Stimulated activated CD8-positive, alpha-beta memory T cell treated with anti-CD3 and anti-CD28 coated beads, Interleukin-7, amount 100 ng/mL, for 4 hours (primary cell): ENCODE measurements around the gene OR10A2.
"Not testable (repeated sequence)": the region's sequence is repeated elsewhere in the genome, so short reads cannot be mapped to it uniquely, and the experiment has no call there.

Experiments
- DNase-seq, 2 donors: peaks; one replicate each; pipeline ENCODE4 v3.0.0-alpha.2; 2020; ENCODE audit warnings: low read depth in 2 of 2

The OR10A2 gene

DNA sequence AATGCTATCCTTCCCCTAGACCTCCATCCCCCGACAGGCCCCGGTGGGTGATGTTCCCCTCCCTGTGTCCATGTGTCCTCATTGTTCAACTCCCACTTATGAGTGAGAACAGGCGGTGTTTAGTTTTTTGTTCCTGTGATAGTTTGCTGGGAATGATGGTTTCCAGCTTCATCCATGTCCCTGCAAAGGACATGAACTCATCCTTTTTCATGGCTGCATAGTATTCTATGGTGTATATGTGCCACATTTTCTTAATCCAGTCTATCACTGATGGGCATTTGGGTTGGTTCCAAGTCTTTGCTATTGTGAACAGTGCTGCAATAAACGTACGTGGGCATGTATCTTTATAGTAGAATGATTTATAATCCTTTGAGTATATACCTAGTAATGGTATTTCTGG lies 24.9 kb downstream of the OR10A2 start:
- not testable (repeated sequence) for DNase-seq

DNA sequence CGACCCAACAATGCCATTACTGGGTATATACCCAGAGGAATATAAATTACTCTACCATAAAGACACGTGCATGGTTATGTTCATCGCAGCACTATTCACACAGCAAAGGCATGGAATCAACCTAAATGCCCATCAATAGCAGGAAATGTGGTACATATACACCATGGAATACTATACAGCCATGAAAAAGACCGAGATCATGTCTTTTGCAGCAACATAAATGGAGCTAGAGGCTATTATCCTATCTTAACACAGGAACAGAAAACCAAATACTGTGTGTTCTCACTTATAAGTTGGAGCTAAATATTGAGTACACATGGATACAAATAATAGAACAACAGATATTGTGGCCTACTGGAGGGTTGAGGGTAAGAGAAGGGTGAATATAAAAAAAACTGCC lies 26.0 kb downstream of the OR10A2 start:
- no peak for DNase-seq

DNA sequence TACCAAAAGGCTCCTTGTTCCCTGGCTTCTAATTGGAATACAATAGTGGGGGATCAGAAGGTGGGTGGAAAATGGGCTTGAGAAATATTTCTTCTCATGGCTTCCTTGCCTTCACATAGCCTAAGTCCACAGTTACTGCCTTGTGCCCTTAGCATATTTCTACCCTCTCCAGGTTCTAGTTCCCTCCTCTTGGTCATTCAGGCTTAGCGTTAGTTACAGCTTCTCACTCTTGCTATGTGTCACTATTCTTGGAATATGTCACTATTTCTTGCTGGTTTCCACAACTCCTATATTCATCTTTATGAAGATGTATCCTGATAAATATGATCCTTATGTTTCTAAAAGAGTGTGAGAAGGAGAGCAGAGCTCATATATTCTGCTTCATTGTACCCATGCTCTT lies 27.0 kb downstream of the OR10A2 start:
- no peak for DNase-seq

DNA sequence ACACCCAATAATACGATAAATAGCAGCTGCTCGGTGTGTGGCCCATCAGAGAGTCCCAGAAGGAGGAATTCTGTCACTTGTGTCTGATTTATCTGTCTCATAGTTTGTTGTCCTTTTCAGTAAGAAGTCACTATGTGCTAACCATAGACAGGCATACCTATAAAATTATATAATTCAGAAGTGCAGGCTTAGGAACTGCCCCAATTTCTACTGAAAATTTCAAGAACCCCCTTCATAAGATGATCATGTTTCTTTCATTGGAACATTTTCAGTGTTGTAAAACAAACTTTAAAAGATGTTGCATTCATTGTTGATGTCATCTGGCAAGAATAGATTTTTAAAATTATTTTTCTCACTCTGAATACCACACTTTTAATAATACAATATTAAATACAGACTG lies 29.5 kb downstream of the OR10A2 start, which contains the start of gene OR2D2:
Gene OR2D2, minus strand, starts transcription at position 101 of the 400 bp plus-strand sequence. Its CDS starts 0 bp downstream, at position 101.
- DNase-seq: no peak

- no peak for DNase-seq
Measured at GRCh38 chr11:6894097-6894496, 31.2 kb downstream of the OR10A2 start.

DNA sequence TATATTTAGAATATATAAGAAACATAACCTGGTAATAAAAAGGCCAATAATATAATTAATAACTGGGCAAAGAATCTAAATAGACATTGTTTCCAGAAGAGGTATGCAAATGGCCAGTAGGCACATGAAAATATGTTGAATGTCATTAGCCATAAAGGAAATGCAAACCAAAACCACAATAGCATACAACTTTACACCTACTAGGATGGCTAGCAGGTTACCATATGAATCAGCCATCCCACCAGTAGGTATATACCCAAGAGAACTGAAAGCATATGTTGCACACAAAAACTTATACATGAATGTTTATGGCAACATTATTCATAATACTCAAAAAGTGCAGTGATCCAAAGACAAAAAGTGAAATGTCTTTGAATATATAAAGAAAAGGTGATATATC lies 32.2 kb downstream of the OR10A2 start:
- DNase-seq: no peak

DNA sequence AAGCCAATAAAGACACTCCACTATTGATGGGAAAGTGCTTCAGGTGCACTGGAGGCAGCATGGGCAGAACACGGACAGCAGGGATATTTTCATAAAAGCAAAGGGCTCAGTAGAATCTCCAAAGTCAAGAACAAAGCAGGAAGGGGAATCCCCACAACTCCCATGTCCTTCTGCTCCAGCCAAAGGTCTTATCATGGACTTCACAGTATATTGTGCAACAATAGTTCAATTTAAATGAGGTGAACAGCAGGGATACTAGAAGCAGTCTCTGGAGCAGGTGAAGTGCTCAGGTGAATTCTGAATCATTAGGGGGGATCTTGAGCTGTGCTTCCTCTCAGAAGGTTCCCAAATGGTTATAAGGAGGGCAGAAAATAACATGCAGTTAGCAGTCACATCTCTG lies 36.1 kb downstream of the OR10A2 start:
- DNase-seq: no peak

DNA sequence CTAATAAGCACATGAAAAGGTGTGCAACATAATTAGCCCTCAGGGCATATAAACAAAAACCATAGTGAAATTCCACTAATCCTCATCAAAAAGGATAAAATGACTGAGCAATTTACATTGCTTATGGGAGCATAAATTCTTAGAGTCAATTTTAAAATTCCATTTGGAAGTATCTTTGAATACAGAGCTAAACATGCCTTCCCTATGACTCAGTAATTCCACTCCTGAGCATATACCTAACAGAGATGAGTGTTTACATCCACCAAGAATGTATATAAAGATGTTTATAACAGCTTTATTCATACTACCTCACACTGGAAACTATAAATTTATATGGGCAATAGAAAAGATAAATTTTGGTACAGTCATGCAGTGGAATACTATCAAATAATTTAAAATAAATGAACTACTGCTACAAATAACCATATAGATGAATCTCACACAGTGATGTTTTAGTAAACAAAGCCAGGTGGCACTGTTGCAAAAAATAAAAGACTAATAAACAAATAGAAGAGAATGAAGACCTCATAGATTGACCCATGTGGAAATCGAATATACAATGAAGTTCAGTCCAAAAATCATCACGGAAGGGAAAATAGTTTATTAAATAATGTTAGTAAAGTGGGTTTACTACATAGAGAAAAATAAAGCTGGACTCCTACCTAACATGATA lies 37.6 kb downstream of the OR10A2 start:
- no peak for DNase-seq

DNA sequence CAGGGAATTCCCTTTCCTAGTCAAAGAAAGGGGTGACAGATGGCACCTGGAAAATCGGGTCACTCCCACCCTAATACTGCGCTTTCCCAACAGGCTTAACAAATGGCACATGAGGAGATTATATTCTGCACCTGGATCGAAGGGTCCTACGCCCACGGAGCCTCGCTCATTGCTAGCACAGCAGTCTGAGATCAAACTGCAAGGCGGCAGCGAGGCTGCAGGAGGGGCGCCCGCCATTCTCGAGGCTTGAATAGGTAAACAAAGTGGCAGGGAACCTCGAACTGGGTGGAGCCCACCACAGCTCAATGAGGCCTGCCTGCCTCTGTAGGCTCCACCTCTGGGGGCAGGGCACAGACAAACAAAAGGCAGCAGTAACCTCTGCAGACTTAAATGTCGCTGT lies 41.9 kb downstream of the OR10A2 start:
- not testable (repeated sequence) for DNase-seq

GRCh38 chr11:6911378-6911777 lies 48.5 kb downstream of the OR10A2 start:
- no peak for DNase-seq

- no peak for DNase-seq
Measured at GRCh38 chr11:6911948-6912347, 49.1 kb downstream of the OR10A2 start.

DNA sequence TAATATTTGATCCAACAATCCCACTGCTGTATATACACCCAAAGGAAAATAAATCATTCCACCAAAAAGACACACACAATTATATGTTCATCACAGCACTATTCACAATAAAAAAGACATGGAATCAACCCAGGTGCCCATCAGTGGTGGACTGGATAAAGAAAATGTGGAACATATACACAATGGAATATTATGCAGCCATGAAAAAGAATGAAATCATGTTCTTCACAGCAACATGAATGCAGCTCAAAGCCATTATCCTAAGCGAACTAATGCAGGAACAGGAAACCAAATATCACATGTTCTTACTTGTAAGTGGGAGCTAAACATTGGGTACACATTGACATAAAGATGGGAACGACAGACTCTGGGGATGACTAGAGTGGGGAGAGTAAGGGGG lies 56.8 kb downstream of the OR10A2 start:
- no peak for DNase-seq

- DNase-seq: no peak
Measured at GRCh38 chr11:6920702-6921101, 57.8 kb downstream of the OR10A2 start, which contains the start of gene OR2D3. Gene OR2D3, plus strand, starts transcription at chr11:6921002. Its CDS starts 0 bp downstream, at chr11:6921002.
